ENCODE measurements around the gene CPZ.

The CPZ gene

DNA sequence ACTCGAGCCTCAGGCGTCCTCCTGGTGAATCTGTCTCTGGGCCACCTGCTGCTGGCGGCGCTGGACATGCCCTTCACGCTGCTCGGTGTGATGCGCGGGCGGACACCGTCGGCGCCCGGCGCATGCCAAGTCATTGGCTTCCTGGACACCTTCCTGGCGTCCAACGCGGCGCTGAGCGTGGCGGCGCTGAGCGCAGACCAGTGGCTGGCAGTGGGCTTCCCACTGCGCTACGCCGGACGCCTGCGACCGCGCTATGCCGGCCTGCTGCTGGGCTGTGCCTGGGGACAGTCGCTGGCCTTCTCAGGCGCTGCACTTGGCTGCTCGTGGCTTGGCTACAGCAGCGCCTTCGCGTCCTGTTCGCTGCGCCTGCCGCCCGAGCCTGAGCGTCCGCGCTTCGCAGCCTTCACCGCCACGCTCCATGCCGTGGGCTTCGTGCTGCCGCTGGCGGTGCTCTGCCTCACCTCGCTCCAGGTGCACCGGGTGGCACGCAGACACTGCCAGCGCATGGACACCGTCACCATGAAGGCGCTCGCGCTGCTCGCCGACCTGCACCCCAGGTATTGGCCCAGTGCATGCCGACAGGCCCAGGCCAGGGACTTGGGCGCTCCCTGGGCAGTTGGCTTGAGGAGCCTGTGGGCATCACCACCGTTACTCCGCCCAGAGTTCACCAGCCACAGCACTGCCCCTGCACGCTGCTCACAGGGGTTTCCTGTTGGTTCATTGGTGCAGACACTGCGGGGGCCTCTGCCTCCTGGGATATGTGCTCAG, 11.3 kb upstream of the CPZ start:
- no peak for DNase-seq

DNA sequence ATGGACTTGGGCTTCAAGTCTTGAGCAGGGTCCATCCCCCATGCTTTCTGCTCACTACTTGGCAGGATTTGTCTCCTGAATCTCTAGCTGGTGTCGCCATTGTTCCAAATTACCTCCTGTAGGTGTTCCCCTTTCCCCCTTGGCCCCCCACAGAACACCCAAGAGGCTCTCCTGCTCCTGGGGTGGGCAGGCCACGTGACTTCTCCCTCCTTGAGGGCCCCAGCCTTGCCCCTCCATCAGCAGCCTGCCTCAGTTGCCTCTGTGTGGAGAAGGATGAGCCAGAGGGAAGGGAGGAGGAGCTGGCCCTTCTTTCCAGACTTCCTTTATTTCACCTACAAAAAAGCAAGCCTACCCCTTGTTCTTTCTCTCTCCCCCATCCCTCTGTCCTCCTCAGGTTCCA, 10.5 kb upstream of the CPZ start:
- no peak for DNase-seq

DNA sequence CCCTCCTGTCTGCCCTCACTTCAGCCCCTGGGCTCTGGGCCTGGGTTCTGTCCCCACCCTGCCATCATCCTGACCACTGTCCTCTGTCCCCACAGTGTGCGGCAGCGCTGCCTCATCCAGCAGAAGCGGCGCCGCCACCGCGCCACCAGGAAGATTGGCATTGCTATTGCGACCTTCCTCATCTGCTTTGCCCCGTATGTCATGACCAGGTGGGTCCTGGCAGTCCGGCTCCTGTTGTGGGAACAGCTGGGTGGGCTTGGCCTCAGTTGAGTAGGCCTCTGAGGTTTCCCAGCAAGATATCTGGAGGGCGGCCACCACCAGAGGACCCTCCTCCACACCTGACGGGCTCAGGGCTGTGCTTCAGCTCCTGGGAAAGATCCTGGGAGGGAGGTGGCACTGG, 10.1 kb upstream of the CPZ start:
- no peak for DNase-seq

DNA sequence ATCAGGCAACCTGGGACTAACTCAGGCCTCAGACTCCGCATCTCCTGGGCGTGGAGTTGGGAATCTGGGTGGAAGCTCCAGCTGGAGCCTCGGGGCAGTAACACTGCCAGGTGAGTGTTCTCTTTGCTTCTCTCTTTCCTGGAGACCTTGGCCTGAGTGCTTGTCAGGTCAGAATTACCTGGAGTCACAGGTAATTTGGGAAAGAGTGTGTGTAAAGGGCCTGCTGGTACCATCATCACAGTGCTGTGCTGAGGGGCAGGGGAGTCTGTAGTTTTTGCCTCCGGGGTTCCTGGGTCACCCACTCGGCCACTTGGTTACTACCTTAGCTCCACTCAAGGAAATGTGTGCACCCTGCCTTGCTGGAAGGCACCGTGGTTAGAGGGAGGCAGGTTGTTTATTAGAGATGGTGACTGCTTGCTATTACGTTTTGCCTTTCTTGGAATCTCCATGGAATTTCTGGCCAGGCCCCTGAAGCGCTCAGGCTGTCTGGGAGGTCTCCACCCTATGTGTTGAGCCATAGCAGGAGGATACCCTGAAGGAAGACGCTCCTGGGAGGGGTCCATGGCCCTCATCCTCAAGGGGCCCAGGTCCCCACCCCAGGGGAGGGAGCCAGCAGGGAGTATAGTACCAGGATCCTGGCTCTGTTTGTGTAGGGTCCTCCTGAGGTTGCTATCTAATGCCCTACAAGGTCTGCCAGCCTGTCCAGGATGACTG, 9.5 kb upstream of the CPZ start:
- DNase-seq, result no peak

DNA sequence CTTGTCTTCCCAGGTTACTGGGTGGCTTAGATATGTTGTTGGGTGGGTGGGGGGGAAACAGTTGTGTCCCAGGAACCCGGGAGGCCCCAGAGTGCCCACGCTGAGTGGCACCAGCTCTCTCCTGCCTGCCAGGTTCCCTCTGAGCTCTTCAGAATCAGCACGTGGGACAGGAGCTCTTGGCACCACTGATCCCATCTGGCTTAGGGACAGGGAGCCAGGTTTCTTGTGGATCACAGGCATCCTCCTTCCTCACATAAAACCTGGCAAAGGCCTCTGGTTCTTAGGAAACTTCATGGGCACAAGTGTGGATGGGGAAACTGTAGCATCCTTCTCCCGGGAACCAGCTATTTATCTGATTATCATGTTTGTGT, 8.9 kb upstream of the CPZ start:
- DNase-seq, result no peak

DNA sequence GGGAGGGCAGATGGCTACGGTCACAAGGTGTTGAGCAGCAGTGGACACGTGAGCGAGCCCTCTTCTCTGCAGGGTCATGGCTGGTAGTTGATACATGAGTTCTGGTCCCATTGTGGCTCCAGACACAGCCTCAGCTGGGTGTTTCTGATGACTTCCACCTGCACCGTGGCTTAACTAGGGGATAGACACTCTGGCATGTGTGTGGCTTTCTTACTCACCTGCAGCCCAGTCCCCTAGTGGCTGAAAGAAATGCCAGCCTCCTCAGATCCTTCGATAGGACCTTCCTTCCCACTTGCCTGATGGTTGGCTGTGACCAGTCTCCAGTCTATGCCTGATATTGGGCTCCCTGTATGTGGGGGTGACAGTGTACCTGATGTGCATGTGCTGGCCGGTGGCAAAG, 7.4 kb upstream of the CPZ start:
- DNase-seq, result no peak

DNA sequence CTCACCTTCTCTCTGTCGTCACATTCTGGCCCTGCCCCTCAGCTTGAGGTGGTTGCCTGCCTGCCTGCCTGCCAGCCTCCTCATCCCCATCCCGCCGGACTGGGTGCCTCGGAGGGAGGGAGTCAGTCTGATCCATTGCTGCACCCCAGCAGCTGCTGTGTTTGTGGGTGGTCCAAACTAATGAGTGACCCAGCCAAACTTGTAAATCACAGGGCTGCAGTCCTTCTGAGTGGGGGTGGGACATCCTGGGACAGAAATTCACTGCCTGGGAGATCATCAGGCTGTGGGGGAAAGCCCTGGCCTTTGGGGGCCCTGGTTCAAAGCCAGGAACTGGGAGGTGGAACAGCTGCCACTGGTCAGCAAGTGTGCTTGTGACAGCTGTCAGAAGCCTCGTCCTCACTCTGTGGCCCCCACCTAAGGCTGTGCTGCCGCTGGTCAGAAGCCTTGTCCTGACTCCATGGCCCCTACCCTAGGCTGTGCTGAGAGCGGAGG, 6.8 kb upstream of the CPZ start:
- DNase-seq, result no peak

DNA sequence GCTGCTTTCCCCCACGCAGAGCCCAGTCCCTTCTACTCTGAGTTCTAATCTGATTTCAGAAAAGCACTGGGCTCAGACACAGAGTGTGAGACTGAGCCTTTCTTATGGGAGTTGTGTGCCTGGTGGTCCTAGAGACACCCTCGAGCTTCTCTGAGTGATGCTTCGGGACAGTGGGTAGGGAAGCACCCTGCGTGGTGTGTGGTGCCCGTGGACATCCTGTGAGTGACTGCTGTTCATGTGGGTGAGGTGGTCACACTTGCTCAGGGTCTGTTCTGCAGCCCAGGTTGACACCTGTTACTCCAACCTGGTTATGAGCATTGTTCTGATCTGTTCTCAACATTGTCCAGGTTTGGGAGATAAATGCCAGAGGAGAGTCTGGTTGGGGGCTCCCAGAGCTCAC, 6.3 kb upstream of the CPZ start:
- DNase-seq, result no peak

DNA sequence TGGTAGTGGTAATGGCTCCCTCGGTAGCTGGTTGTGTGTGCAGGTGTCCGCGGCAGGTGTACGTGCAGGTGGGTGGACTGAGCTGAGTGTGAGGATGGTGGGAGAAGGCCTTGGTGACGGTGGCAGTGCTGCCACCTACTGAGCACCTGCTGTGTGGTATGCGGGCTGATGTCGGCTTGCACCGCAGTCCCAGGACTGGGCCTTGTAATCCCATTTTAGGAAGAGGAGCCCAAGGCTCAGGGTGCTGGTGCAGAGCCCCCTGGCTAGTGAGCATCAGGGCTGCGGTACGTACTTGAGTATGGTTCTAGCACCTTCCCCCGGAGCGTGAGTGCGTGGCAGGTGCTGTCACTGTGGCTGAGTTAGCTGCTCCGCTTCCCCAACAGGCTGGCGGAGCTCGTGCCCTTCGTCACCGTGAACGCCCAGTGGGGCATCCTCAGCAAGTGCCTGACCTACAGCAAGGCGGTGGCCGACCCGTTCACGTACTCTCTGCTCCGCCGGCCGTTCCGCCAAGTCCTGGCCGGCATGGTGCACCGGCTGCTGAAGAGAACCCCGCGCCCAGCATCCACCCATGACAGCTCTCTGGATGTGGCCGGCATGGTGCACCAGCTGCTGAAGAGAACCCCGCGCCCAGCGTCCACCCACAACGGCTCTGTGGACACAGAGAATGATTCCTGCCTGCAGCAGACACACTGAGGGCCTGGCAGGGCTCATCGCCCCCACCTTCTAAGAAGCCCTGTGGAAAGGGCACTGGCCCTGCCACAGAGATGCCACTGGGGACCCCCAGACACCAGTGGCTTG, 5.7 kb upstream of the CPZ start:
- DNase-seq, result no peak

DNA sequence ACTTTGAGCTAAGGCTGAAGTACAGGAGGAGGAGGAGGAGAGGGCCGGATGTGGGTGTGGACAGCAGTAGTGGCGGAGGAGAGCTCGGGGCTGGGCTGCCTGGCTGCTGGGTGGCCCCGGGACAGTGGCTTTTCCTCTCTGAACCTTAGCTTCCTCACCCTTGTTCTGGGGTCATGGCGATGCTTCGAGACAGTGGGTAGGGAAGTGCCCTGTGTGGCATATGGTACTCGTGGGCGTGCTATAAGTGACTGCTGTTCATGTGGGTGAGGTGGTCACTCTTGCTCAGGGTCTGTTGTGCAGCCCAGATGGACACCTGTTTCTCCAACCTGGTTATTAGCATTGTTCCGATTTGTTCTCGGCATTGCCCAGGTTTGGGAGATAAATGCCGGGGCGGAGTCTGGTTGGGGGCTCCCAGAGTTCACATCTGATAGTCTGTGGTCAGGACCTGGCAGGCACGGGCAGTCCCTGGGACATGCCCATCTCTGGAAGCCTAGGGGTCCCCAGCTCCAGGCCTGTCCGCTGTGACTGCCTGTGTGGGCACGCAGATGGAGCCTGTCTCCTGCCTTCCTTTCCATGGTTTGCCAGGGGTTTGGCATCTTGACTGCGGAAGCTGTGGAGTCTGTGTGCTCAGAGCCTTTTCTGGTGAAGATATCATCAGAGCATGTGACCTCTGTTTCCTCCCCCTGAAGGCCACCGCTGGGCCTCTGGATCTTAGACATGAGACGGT, 4.9 kb upstream of the CPZ start:
- DNase-seq, result no peak

DNA sequence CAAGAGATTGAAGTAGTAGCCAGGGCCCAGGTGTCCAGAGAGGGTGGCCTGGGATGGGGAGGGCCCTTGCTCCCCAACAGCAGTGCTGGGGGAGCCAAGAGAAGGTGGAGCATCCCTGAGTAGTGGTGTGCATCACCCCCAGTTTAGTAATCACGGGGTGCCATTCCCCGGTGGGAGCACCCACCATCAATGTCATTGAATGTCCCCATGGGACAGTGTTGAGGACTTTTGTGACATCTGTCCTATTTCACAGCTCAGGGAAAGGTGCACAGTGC, 4.4 kb upstream of the CPZ start:
- no peak for DNase-seq

DNA sequence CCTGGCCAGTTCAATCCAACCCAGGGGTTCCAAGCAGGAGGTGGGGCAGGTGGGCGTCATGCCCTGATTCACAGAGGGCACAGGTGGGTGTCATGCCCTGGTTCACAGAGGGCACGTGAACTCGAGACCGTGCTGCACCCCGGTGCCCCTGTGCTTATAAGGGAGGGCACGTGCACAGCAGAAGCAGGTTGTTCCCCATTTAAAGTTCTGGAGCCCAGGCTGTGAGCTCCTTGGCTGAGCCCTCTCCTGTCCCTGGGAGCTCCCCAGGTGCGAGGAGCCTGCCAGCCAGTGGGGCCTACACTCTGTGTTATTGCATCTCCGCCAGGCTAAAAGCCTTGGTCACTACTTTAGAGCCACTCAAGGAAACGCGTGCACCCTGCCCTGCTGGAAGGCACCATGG, 3.2 kb upstream of the CPZ start:
- DNase-seq, result no peak

DNA sequence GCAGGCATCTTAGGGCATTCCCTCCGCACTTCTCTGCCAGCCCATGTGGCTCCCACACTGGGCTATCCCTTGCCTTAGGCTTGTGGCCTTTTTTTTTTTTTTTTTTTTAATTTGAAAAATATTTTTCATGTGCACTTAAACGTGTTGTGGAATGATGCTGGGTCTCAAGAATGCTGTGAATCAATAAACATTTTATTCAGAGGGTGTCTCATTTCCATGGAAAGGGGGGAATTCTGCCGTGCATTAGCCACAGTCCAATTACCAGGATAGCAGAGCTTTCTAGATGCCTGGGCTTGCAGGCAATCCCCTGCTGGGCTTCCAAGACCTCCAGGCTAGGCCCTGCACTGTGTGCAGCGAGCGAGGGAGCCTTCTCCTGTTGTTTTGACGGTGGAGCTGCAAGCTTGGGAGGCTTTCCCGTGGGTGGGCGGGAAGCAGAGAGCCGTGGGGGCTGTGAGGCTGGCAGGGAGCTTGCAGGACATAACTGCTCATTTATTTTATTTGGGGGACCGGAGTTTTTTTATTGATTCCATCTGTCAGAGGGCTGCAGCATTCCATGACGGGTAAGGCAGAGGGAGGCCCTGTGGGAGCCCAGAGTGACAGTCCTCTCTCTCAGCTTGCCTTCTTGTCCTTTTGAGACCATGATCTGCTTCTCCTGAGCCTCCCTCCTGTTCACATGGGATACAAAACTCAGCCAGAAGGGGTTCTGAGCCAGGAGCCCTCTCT, 2.6 kb upstream of the CPZ start:
- no peak for DNase-seq

DNA sequence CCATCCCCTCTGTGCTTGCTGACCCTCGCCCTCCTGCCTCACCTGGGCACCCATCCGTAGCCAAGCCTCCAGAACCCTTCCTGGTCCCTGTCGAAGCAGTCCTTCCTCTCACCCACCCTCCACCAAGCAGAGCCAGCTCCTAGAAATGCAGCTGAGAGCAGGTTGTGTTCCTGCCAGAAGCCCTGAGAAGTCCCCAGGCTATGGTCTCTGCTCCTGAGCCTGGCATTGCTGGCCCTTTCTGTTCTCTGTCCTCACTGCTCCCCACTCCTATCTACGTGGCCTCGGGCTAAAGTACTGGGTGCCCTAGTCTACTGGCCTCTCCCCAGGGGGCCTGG, 2.1 kb upstream of the CPZ start:
- DNase-seq, result no peak

DNA sequence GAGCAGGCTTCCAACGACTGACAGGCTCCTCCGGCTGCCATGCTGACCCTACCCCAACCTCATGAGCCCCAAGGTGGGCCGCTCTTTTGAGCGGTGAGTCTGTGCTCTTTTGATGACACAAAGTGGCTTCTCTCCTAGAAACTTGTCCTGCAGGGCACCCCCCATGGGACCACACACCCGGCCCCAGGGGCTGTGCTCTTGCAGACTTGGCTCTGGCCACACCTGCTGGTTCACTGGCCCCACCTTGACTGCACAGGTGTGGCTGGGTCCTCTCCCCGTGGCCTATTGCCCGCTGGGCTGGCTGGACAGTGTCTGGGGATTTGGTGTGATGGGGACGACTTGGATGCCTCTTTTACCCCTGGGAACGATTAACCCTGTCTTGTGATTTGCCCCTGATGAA, 1.5 kb upstream of the CPZ start:
- no peak for DNase-seq

DNA sequence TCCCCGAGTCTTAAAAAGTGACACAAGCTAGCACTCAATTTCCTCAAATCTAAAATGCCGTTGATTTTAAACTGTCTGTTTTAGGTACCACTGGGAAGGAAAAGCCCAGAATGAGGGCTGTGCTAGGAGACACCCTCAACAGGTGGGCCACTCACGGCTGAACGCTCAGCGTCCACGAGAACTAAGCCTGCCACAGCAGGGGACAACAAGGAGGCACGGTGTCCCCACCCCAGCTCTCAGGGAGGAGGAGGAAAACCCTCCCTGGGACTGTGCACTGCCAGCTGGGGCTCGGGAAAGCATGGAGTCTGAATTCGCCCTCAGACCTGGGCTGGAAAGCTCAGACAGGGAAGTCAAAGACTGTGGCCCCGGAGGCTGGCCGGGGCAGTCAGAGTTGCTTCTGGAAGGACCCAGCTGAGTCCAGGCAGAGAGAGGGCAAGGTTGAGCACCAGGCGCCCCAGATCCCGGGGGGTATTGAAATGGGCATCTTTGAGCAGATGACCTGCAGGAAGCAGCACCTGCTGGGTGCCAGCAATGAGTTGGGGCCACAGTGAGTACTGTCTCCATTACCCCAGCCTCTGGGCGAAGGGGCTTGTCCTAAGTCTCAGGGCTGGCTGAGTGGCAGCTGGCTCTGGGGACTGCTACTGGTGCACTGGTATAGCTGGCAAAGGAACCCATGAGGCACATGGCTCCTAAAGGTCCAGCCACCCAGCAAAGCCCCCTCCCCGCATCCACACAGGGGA, 769 bp upstream of the CPZ start:
- DNase-seq, result no peak

DNA sequence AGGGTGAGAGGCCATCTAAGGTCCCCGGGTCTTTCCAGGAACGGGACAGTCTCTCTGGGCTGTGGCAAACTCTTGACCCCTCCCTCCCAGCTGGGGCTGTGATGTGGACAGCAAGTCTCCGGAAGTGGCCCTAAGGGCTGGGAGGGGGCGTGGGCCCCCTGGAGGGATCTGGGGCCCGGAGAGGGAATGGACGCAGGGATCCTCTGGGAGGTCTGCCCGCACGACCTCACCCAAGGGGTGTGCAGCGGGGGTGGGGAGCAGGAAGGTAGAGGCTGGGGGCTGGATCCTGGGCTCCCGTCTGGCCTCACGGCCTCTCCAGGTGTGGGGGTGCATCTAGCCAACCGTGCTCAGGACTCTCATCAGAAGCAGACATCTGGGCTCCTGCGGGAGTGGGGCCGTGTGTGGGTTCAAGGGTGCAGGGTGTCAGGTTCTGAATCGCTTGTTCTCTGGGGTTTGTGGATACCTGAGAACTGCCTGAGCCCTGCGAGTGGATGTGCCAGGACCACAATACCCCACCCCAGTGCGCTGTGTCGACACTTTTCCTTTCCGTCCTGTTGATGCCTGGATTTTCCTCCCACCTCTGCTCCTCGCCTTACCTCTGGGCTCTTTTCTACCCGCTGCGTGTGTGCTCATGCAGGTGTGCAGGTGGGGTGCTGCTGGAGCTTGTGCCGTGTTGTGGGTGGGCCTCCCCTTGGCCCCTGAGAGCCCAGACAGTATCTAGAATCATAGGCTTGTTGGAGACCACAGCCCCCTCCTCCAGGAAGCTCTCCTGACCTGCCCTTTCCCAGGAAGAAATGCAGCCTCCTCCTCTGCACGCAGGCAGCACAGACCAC, 915 bp downstream of the CPZ start:
- no peak for DNase-seq

DNA sequence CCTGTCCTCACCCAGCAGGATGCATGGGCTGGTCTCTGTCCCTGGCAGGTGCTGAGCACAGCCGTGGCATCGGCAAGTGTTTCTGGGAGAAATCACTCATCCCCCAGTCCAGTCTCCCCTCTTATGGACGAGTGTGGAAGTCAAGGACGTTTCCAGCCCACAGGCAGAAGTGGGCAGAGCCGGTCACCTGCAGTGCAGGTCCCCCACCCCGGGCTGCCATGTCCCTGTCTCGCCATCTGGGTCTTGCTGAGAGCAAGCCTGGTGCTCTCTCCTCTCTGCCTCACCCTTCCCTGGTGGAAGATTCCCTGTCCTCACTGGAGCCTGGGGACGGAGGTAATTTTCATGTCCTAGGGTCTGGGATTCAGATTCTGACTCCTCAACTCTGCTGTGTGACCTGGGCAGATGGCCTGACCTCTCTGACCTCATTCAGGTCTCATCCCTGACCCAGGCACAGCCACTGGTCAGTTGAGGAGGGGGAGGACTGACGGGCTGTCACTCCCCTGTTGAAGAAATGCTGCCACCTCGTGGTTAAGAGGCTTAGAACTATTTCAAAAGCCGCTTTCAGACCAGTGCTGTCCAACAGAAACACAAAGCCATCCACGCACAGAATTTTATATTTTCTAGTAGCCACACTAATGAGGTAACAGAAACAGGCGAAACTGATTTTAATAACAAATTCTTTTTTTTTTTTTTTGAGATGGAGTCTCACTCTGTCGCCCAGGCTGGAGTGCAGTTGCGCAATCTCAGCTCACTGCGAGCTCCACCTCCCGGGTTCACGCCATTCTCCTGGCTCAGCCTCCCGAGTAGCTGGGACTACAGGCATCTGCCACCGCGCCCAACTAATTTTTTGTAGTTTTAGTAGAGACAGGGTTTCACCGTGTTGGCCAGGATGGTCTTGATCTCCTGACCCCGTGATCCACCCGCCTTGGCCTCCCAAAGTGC, 1.8 kb downstream of the CPZ start:
- DNase-seq, result no peak

DNA sequence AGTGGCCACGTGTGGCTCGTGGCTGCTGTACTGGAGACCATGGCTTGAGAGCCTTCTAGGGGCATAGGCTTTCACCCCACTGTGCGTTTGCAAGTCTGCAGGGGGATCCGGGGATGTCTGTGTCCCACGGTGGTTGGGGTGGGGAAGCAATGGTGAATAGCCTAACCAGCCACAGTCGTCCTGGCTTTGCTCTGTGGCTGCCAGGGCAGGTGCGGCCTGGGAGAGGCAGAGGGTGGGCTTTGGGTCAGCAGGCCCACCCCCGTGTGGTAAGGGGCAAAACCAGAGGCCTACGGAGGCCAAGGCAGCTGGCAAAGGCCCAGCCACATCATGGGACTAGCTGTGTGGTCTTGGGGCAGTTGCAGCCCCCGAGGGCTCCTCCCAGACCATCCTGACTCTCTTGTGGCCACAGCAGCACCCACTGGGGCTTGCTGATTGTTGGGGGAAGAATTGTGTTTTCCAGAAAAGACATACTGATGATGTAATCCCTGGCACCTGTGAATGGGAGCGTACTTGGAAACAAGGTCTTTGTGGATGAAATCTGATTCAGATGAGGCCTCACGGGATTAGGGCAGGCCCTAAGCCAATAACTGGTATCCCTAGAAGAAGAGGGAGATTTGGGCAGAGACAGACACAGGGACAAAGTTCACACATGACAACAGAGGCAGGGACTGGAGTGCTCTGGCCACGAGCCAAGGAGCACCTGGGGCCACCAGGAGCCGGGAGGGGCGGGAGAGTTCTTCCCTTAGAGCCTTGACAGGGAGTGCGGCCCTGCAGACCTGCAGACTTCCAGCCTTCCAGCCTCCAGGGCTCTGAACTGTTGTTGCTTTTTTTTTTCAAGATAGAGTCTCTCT, 2.9 kb downstream of the CPZ start:
- no peak for DNase-seq
